ENCODE measurements around the gene MYPOP.
A peak's percentile ranks its signal among the peaks of the same experiment; 100 is the strongest.

The MYPOP gene

DNA sequence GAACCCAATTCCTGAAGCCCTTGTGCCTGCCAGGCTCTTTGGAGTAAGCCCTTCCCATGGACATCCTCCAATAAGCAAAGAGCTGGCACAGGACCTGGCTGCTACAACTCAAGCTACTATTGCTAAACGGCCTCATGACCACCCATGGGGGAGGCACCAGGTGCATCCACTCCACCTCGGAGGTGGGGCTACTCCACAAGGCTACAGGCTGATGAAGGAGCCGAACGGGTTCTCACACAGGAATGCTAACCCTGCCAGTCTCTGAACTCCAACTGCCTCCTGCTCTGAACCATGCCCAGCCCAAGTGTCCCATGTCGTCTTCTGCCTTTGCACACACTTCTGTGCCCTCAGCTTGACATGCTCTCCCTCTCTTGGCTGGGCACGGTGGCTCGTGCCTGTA is 49.4 kb downstream of the MYPOP start:
- TF ChIP-seq, protein P1, sequence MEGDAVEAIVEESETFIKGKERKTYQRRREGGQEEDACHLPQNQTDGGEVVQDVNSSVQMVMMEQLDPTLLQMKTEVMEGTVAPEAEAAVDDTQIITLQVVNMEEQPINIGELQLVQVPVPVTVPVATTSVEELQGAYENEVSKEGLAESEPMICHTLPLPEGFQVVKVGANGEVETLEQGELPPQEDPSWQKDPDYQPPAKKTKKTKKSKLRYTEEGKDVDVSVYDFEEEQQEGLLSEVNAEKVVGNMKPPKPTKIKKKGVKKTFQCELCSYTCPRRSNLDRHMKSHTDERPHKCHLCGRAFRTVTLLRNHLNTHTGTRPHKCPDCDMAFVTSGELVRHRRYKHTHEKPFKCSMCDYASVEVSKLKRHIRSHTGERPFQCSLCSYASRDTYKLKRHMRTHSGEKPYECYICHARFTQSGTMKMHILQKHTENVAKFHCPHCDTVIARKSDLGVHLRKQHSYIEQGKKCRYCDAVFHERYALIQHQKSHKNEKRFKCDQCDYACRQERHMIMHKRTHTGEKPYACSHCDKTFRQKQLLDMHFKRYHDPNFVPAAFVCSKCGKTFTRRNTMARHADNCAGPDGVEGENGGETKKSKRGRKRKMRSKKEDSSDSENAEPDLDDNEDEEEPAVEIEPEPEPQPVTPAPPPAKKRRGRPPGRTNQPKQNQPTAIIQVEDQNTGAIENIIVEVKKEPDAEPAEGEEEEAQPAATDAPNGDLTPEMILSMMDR (IDR thresholded peaks at IDR 0.05; ENCODE audit: low read depth, low read length) = no peak
- no peak for DNase-seq (ENCODE audit: low read depth in 2 of 2)

DNA sequence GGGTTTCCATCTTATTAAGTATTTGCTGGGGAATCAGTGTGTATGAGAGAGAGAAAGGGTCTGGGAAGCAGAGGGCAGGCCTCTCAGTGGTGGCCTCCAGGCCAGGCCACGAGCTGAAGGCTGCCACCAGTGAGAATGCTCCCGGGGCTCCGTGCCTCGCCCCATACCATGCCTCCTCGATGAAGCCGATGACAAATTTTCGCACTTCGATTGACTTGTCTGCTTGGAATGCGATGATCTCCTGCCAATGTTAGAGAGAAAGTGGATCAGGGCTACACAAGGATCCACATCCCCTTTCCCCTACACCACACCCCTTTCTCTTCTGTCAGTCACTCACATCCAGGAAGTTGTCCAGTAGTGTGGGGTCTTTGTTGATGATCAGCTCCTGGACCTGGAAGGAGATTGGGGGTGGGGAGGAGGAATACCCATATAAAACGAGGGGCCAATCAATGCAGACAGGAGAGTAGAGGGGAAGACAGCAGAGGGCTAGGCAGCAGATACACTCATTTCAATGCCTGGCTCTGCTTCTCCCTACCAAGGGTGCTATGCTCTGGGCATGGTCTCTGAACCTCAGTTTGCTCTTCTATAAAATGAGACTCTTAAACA is 50.2 kb downstream of the MYPOP start:
- TF ChIP-seq, protein P1 (IDR thresholded peaks at IDR 0.05; ENCODE audit: low read depth, low read length) = no peak
- no peak overlapping the region for H3K4me3 ChIP-seq (replicated peaks in 1 of 2; ENCODE audit: low read depth in 2 of 2, low read length in 2 of 2)
- peak in 1 of 2 donors; percentile 15 for DNase-seq (ENCODE audit: low read depth in 2 of 2)

More for the DNA sequence above, 49.4 kb downstream of the MYPOP start:
- no peak overlapping the region for H3K4me3 ChIP-seq (replicated peaks in 1 of 2; ENCODE audit: low read depth in 2 of 2, low read length in 2 of 2)

DNA sequence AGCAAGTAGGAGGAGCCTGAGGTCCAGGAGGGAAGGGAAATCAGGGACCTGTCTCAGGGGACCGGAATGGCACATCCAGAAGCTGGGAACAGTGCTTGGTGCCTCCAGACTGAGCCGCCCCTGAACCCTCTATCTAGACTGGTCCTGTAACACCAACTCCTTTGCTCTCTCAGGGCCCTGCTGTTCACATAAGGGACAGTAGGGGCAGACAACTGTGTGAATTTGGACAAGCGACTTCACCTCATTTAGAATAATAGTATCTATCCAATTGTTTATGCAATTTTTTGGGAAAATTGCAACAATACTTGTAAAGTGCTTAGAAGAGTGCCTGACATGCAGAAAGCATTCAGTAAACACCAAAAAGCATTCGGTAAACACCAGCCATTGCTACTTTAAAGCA is 53.5 kb downstream of the MYPOP start:
- TF ChIP-seq, protein P1 (IDR thresholded peaks at IDR 0.05; ENCODE audit: low read depth, low read length) = peak; percentile 46
- DNase-seq (ENCODE audit: low read depth in 2 of 2) = peak in 1 of 2 donors; percentile 17
- H3K4me3 ChIP-seq (replicated peaks in 1 of 2; ENCODE audit: low read depth in 2 of 2, low read length in 2 of 2) = no peak overlapping the region

DNA sequence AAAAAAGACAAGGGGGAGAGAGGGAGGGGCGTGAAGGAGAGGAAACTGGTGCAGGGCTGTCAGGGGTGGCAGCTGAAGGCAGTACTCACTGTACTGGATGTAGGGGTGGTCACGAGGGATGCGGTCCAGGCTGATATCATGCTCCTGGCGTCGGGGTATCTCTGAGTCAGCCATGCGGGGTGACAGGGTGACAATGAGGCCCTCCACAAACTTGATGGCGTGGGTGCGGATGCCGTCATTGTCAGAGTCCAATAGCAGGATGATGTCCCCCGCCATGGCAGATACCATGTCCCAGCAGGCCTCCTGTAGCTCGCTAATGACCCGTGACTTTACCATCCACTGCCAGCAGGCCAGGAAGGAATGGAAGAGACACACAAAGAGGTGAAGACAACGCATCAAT is 54.8 kb downstream of the MYPOP start:
- TF ChIP-seq, protein P1 (IDR thresholded peaks at IDR 0.05; ENCODE audit: low read depth, low read length) = no peak

DNA sequence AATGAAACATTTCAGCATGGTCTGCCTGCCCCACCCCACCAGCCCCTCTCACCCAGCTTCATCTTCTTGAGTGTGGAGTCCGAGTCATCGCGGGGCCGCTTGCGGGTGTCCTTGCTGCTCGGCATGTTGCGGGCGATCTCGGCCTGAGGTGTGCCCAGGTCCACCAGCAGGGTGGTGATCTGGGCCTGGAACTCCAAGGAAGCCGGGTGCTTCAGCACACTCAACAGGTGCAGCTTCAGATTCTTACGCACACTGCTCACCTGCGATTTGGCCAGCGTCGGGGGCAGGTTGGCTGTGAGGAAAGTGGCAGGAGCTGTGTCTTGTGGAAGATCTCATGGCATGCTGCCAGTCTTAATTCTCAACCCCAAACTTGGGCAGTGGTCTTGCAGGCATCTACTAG is 60.2 kb downstream of the MYPOP start:
- DNase-seq (ENCODE audit: low read depth in 2 of 2) = no peak
- no peak overlapping the region for H3K4me3 ChIP-seq (replicated peaks in 1 of 2; ENCODE audit: low read depth in 2 of 2, low read length in 2 of 2)
- TF ChIP-seq, protein P1 (IDR thresholded peaks at IDR 0.05; ENCODE audit: low read depth, low read length) = no peak

More for the DNA sequence above, 54.8 kb downstream of the MYPOP start:
- no peak for DNase-seq (ENCODE audit: low read depth in 2 of 2)
- no peak overlapping the region for H3K4me3 ChIP-seq (replicated peaks in 1 of 2; ENCODE audit: low read depth in 2 of 2, low read length in 2 of 2)
